Stromal cell of bone marrow (primary cell): ENCODE data around the gene TUBA3E.
"Not testable (repeated sequence)": the region's sequence is repeated elsewhere in the genome, so short reads cannot be mapped to it uniquely, and the experiment has no call there.

Experiments
- DNase-seq: peaks from one replicate; pipeline ENCODE4 v3.0.0-alpha.2; 2012; ENCODE audit warnings: low read depth

TUBA3E gene

GRCh38 chr2:130198343-130198742 is at the start of gene TUBA3E:
Gene TUBA3E (minus strand): TSS chr2:130198439. CDS start chr2:130198360, 79 bp downstream.
- DNase-seq = no peak

GRCh38 chr2:130246430-130246829 is 48.2 kb upstream of the TUBA3E start:
- no peak for DNase-seq

GRCh38 chr2:130245976-130246375 is 47.7 kb upstream of the TUBA3E start:
- DNase-seq = no peak

- no peak for DNase-seq
Measured at GRCh38 chr2:130243359-130243758, 45.1 kb upstream of the TUBA3E start.

- no peak for DNase-seq
Measured at GRCh38 chr2:130241041-130241707, 42.9 kb upstream of the TUBA3E start.

GRCh38 chr2:130239581-130239980 is 41.3 kb upstream of the TUBA3E start:
- not testable (repeated sequence) for DNase-seq

GRCh38 chr2:130233066-130233465 is 34.8 kb upstream of the TUBA3E start:
- DNase-seq = not testable (repeated sequence)

GRCh38 chr2:130231656-130232055 is 33.4 kb upstream of the TUBA3E start:
- DNase-seq = no peak

GRCh38 chr2:130230907-130231306 is 32.7 kb upstream of the TUBA3E start:
- not testable (repeated sequence) for DNase-seq

- DNase-seq = not testable (repeated sequence)
Measured at GRCh38 chr2:130230376-130230775, 32.1 kb upstream of the TUBA3E start.

GRCh38 chr2:130229161-130229510 is 30.9 kb upstream of the TUBA3E start:
- DNase-seq = not testable (repeated sequence)

GRCh38 chr2:130228467-130229160 is 30.4 kb upstream of the TUBA3E start:
- DNase-seq = not testable (repeated sequence)

- DNase-seq = not testable (repeated sequence)
Measured at GRCh38 chr2:130228005-130228404, 29.8 kb upstream of the TUBA3E start.

GRCh38 chr2:130222523-130222922 is 24.3 kb upstream of the TUBA3E start:
- DNase-seq = not testable (repeated sequence)

GRCh38 chr2:130220505-130220904 is 22.3 kb upstream of the TUBA3E start:
- not testable (repeated sequence) for DNase-seq

- DNase-seq = not testable (repeated sequence)
Measured at GRCh38 chr2:130219147-130219546, 20.9 kb upstream of the TUBA3E start.

- not testable (repeated sequence) for DNase-seq
Measured at GRCh38 chr2:130207051-130207450, 8.8 kb upstream of the TUBA3E start.

GRCh38 chr2:130203150-130203549 is 4.9 kb upstream of the TUBA3E start:
- not testable (repeated sequence) for DNase-seq

- DNase-seq = not testable (repeated sequence)
Measured at GRCh38 chr2:130202518-130202917, 4.3 kb upstream of the TUBA3E start.

- not testable (repeated sequence) for DNase-seq
Measured at GRCh38 chr2:130196052-130196451, 2.2 kb downstream of the TUBA3E start.

GRCh38 chr2:130195089-130195635 is 3.1 kb downstream of the TUBA3E start:
- DNase-seq = not testable (repeated sequence)

- not testable (repeated sequence) for DNase-seq
Measured at GRCh38 chr2:130193824-130194223, 4.4 kb downstream of the TUBA3E start.

- not testable (repeated sequence) for DNase-seq
Measured at GRCh38 chr2:130192451-130192850, 5.8 kb downstream of the TUBA3E start.
